ENCODE data around the gene KDM5B.

GRCh38 chr1:202760589-202760988 is 47.6 kb downstream of the KDM5B start:
- TF ChIP-seq SP1 (IDR thresholded peaks at IDR 0.05; ENCODE audit: low read depth) (no peak), CTCF (IDR thresholded peaks at IDR 0.05 in 2 of 3, conservative IDR thresholded peaks at IDR 0.05 in 1 of 3; ENCODE audit: borderline replicate concordance in 1 of 3, insufficient read depth in 1 of 3, low read depth in 2 of 3, low read length in 2 of 3) (no peak), ZFX (IDR thresholded peaks at IDR 0.05) (no peak), EZH2phosphoT487 (IDR thresholded peaks at IDR 0.05; ENCODE audit: borderline replicate concordance) (no peak), SRF (IDR thresholded peaks at IDR 0.05; ENCODE audit: low read depth) (no peak), SIN3A (IDR thresholded peaks at IDR 0.05; ENCODE audit: low read depth) (no peak), EZH2 (IDR thresholded peaks at IDR 0.05) (no peak), POLR2A (IDR thresholded peaks at IDR 0.05; ENCODE audit: borderline replicate concordance, extremely low read depth, insufficient read depth, insufficient read length) (no peak), JUND (IDR thresholded peaks at IDR 0.05) (no peak), ATF3 (IDR thresholded peaks at IDR 0.05) (no peak), FOSL1 (IDR thresholded peaks at IDR 0.05; ENCODE audit: low read depth) (no peak), YY1 (IDR thresholded peaks at IDR 0.05; ENCODE audit: extremely low read depth, insufficient replicate concordance, low read depth, low read length) (no peak)

Measured in HCT116 (cell line).